ENCODE data around the gene FGF7. TPM values are rescaled to one million over a fixed set of nuclear protein-coding genes. Genes with fewer than 3 reads are reported as not detected.

Gene FGF7, protein sequence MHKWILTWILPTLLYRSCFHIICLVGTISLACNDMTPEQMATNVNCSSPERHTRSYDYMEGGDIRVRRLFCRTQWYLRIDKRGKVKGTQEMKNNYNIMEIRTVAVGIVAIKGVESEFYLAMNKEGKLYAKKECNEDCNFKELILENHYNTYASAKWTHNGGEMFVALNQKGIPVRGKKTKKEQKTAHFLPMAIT
- total RNA-seq, result 0.94 TPM

DNA sequence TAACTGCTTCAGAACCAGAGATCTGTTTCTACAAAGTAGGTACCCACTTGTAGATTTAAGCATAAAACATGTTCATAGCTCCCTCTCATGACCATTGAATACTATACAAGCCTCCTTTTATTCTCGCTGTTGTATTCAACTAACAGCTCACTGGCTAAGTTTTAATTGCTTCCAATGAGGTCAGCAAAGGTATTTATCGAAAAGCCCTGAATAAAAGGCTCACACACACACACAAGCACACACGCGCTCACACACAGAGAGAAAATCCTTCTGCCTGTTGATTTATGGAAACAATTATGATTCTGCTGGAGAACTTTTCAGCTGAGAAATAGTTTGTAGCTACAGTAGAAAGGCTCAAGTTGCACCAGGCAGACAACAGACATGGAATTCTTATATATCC lies at the start of gene FGF7:
Gene FGF7, plus strand, starts transcription at position 222 of the 400 bp plus-strand sequence. CDS start 1,056 bp downstream, outside the sequence.

Other genes with a start within 250 kb of the FGF7 start
- 3.1 TPM for gene FAM227B, start 197.6 kb downstream of the FGF7 start, total RNA-seq
- gene DTWD1, start 197.8 kb downstream of the FGF7 start, total RNA-seq, result 32.9 TPM